Neural progenitor cell (in vitro differentiated cells): ENCODE results near the gene SLC25A52.

ENCODE experiments used
- EZH2 ChIP-seq: fragments of 200-600 bp; sonication (generic); IDR thresholded peaks from 2 replicates; pipeline ENCODE4 v1.6.1; 2017; ENCODE audit warnings: antibody characterized with exemption, mild to moderate bottlenecking, moderate library complexity
- EZH2phosphoT487 ChIP-seq: fragments of 200-600 bp; sonication (generic); IDR thresholded peaks from 2 replicates; pipeline ENCODE4 v1.6.1; 2017; ENCODE audit warnings: antibody characterized with exemption
- TF ChIP-seq, protein P1 (sequence below): fragments of 200-600 bp; sonication (generic); IDR thresholded peaks from 2 replicates; pipeline ENCODE4 v1.5.1; 2017; ENCODE audit warnings: antibody characterized with exemption, mild to moderate bottlenecking

DNA sequence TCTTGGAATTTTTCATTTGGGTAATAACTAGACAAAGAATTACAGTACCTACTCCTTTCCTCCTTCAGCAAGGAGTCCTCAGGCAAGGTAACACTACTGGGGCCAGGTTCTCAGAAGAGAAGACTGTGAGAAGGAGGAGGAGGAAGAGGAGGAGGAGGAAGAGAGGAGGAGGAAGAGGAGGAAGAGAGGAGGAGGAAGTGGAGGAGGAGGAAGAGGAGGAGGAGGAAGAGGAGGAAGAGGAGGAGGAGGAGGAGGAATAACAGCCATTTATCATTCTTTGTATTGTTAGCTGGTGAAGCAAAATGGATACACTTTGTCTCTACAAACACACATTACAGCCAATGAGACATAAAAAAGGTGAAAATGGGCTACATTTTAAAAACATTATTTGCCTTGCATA is 32.9 kb upstream of the SLC25A52 start:
- TF ChIP-seq, protein P1, sequence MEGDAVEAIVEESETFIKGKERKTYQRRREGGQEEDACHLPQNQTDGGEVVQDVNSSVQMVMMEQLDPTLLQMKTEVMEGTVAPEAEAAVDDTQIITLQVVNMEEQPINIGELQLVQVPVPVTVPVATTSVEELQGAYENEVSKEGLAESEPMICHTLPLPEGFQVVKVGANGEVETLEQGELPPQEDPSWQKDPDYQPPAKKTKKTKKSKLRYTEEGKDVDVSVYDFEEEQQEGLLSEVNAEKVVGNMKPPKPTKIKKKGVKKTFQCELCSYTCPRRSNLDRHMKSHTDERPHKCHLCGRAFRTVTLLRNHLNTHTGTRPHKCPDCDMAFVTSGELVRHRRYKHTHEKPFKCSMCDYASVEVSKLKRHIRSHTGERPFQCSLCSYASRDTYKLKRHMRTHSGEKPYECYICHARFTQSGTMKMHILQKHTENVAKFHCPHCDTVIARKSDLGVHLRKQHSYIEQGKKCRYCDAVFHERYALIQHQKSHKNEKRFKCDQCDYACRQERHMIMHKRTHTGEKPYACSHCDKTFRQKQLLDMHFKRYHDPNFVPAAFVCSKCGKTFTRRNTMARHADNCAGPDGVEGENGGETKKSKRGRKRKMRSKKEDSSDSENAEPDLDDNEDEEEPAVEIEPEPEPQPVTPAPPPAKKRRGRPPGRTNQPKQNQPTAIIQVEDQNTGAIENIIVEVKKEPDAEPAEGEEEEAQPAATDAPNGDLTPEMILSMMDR = no peak
- TF ChIP-seq EZH2phosphoT487 (no peak), EZH2 (no peak)
